Bronchial epithelial cell (primary cell): Measurements from ENCODE around the gene FAM171A2. TPM values are rescaled to one million over a fixed set of nuclear protein-coding genes. Genes with fewer than 3 reads are reported as not detected.
"Not testable (repeated sequence)": the region's sequence is repeated elsewhere in the genome, so short reads cannot be mapped to it uniquely, and the experiment has no call there.

Experiments used
- DNase-seq: peaks from one replicate; pipeline ENCODE4 v3.0.0-alpha.2; 2010; ENCODE audit warnings: low read depth
- FAIRE-seq: peaks from 2 replicates; lab custom pipeline; 2011; peaks lifted over from hg19 to GRCh38; lab: Jason Lieb, UNC
- H3K27me3 ChIP-seq: 2 replicates; pipeline ENCODE4 v1.5.1; 2011; ENCODE audit warnings: low read length; ENCODE audit not compliant: control insufficient read depth, insufficient read depth
- H3K36me3 ChIP-seq: 2 replicates; pipeline ENCODE4 v1.5.1; 2011; ENCODE audit warnings: low read length; ENCODE audit not compliant: control insufficient read depth, insufficient read depth
- H3K4me3 ChIP-seq: 2 replicates; pipeline ENCODE4 v1.5.1; 2011; ENCODE audit warnings: mild to moderate bottlenecking, low read depth, low read length, control low read depth
- total RNA-seq: library from RNA; depleted of rRNA; stranded (reverse); fragments of >200 nt; gene quantifications from 2 replicates; pipeline ENCODE4 v1.2.1, GENCODE V29; 2014
- TF ChIP-seq, protein P1 (sequence below): IDR thresholded peaks from 2 replicates; pipeline ENCODE4 v1.5.1; 2011; ENCODE audit warnings: mild to moderate bottlenecking, moderate library complexity, low read length, control low read depth, inconsistent platforms; ENCODE audit not compliant: insufficient read depth, severe bottlenecking

Gene FAM171A2
- total RNA-seq, 1 donor from 2014 or later, result 0.53 TPM

DNA sequence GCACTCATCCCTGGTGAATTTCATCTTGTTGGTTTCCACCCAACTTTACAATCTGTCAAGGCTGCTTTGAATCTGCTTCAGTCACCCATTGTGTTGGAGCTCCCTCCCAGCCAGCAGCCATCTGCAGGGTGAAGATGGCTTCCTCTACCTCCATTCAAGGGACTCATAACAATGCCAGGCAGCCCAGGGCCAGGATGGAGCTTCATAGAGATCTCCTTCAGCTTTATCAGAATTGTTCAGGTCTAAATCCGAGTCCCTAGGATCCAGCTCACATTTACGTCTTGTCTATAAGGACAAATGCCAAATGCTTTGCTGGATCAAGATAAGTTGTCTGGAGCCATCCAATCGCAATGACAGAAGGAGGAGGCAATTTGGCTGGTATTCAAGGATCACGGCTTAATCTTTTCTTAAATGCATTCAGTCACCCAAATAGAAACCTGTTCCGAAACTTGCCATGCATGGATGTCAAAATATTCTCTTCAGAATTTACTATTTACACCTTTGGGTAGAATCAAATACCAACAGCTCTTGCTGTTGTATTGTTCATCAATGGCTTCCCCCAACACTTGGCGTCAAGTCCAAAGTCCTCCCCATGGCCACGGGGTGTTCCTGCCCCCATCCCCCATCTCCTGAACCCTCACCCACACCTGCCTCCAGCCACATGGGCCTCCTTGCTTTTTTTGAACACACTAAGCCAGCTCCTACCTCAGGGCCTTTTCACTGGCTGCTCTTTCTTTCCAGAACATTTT lies 3.8 kb upstream of the FAM171A2 start:
- H3K4me3 ChIP-seq, result no peak overlapping the region
- no peaks in the 10 kb centered on the region for H3K36me3 ChIP-seq
- DNase-seq (no peak), FAIRE-seq (no peak)
- H3K27me3 ChIP-seq, result peaks cover 5% of the 10 kb centered on the region
- TF ChIP-seq, protein P1, sequence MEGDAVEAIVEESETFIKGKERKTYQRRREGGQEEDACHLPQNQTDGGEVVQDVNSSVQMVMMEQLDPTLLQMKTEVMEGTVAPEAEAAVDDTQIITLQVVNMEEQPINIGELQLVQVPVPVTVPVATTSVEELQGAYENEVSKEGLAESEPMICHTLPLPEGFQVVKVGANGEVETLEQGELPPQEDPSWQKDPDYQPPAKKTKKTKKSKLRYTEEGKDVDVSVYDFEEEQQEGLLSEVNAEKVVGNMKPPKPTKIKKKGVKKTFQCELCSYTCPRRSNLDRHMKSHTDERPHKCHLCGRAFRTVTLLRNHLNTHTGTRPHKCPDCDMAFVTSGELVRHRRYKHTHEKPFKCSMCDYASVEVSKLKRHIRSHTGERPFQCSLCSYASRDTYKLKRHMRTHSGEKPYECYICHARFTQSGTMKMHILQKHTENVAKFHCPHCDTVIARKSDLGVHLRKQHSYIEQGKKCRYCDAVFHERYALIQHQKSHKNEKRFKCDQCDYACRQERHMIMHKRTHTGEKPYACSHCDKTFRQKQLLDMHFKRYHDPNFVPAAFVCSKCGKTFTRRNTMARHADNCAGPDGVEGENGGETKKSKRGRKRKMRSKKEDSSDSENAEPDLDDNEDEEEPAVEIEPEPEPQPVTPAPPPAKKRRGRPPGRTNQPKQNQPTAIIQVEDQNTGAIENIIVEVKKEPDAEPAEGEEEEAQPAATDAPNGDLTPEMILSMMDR, result no peak

DNA sequence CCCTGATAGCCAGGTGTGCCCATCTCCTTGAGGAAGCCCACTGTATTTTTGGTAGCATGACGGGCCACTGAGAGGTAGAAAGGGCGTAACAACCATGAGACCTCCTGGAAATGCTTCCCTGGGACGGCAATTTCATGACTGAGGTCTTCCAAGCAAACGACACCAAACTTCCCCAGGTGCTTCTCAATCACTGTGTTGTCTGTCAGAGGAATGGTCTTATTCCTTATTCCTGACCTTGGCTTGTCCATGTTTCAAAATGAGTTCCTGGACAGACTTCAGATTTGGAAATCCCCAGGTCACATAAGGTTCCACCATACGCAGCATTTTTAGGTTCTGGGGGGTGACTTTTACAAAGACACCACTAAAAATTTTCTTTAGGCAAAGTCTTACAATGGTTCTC lies 1.4 kb upstream of the FAM171A2 start:
- not testable (repeated sequence) for DNase-seq, H3K36me3 ChIP-seq, FAIRE-seq, H3K27me3 ChIP-seq, H3K4me3 ChIP-seq

DNA sequence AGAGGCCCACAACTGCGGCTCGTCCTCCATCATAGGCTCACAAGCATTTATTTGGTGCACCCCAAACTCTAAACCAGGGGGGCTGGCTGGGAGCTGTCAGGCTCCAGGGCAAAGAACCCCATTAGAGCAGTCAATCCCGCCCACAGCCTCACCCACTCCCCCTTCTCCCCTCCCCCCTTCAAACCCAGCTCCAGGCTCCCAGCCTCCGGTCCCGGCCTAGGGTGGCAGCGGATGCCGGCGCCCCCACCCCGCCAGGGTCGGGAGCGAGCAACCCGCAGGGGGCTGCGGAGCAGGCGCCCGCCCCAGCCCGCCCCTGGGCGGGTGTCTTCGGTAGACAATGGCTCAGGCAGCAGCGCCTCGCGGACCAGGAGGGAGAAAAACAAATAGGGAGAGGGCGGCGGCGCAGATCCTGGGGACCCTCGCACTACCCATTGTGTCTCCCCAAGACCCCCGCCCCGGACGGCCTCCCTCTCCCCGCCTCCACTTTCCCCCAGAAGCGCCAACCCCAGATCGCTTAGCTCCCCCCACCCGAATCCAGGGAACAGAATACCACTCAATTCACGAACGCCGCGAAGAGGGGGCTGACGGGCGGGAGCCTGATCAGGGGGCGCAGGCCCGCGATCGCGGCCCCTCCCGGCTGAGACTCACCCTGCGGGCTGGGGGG lies 572 bp downstream of the FAM171A2 start:
- Histone ChIP-seq H3K4me3 (peak overlapping the region; percentile 40), H3K36me3 (no peaks in the 10 kb centered on the region), H3K27me3 (peaks cover 7% of the 10 kb centered on the region)
- FAIRE-seq, result no peak
- DNase-seq, result no peak
- TF ChIP-seq, protein P1, result no peak

DNA sequence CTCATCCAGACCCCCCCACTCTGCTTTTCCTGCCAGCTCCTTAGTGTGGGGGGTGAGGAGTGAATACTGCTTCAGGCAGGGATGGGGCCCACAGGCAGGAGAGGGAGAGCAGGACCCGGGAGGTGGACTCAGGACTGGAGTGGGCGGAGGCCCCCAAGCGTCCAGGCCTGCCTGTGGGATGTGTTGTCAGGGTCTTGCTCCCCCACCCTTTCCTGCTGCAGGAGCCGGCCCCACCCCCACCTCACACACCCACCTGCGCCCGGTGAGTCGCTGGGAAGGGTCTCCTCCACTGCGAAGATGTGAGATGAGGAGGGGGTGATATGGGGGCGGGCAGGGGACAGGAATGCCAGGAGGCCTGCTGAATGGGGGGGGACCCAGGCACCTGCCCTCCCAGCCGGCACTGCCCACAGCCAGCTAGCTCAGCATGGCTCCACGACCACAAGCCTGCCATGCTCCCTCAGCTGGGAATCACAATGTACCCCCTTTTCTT lies 1.1 kb downstream of the FAM171A2 start:
- H3K4me3 ChIP-seq, result no peak overlapping the region
- no peaks in the 10 kb centered on the region for H3K36me3 ChIP-seq
- FAIRE-seq (no peak), DNase-seq (no peak)
- TF ChIP-seq, protein P1, result no peak
- H3K27me3 ChIP-seq, result peaks cover 7% of the 10 kb centered on the region

DNA sequence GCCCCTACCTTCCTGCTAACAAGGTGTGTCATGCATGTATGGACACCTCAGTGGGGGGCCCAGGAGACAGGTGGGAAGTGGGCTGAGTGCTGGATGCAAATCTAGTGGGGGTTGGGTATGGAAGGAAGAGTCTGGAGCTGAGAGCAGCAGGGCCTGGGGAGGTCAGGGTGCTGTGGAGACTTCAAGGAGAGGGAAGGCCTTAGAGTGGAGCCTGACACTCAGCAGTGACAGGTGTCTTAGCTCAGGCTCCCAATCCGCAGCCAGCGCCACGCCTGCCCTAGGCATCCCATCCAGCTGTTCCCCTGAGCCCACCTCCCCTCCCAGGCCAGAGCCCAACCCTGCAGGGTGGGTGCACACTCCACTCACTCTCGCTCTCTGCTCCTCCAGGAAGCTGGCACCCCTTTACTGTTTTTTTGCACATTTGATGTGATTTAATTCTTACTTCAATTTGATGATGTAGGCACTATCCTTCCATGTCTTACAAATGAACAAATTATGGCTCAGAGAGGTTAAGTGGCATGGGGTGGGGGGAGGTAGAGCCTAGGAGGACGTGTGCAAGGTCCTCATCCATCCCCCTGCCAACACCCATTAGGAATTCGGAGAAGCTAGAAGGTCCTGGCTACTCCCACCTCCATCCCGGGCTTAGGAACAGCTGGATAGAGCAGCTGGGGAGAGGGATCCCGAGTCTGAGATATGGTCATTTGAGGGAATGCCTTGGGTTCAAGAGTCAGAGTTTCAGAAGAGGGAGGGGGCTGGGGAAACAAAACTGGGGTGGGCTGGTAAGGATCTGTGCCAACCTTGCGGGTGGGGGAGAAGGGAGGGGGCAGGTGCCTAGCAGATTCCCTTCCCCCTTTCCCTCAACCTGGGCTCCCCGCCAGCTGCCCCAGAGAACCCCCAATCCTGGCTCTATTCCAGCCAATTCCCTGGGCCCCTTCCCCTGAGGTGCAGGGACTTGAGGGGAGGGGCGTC lies 2.1 kb downstream of the FAM171A2 start:
- H3K4me3 ChIP-seq, result no peak overlapping the region
- TF ChIP-seq, protein P1, result no peak
- H3K27me3 ChIP-seq, result peaks cover 7% of the 10 kb centered on the region
- no peak for FAIRE-seq
- H3K36me3 ChIP-seq, result no peaks in the 10 kb centered on the region
- DNase-seq, result no peak

DNA sequence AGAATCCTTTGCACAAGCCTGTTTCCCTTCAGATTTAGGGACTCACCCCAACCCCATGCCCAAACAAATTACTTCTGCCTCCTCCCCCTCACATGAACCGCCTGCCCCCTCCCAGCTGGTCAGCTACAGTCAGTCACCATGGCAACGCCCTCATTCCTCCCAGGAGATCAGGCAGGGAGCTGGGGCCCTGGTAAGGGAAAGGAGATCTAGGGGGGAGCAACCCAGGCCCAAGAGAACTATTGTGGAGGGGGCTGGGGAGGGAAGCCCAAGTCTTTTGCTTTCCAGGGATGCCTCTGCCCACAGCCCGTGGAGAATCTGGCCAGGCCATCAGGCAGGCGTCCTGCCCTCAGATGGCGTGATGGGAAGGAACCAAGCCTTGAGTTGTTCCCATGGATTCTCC lies 2.8 kb downstream of the FAM171A2 start:
- Histone ChIP-seq H3K4me3 (no peak overlapping the region), H3K36me3 (no peaks in the 10 kb centered on the region), H3K27me3 (peaks cover 4% of the 10 kb centered on the region)
- TF ChIP-seq, protein P1, result no peak
- DNase-seq (no peak), FAIRE-seq (no peak)
